Cerebellar cortex (tissue), 1 donor: ENCODE measurements around the gene ZFP30.
"Not testable (repeated sequence)": the region's sequence is repeated elsewhere in the genome, so short reads cannot be mapped to it uniquely, and the experiment has no call there.

Experiments used
- DNase-seq: peaks from one replicate; pipeline ENCODE4 v3.0.0-alpha.2; 2015; ENCODE audit warnings: low spot score

The ZFP30 gene

GRCh38 chr19:37655301-37655688 lies at the start of gene ZFP30:
Gene ZFP30 (minus strand): TSS chr19:37655465. CDS start chr19:37647822, 7,643 bp downstream.
- DNase-seq = peak; percentile 87

- no peak for DNase-seq
These were observed 43.8 kb upstream of the ZFP30 start for GRCh38 chr19:37699057-37699456.

- DNase-seq = no peak
These were observed 43.0 kb upstream of the ZFP30 start for GRCh38 chr19:37698216-37698615.

- DNase-seq = no peak
These were observed 40.1 kb upstream of the ZFP30 start for GRCh38 chr19:37695144-37695899.

- DNase-seq = no peak
These were observed 37.8 kb upstream of the ZFP30 start for GRCh38 chr19:37692956-37693620.

GRCh38 chr19:37691881-37692504 lies 36.7 kb upstream of the ZFP30 start:
- peak; percentile 85 for DNase-seq

GRCh38 chr19:37683520-37683919 lies 28.3 kb upstream of the ZFP30 start:
- no peak for DNase-seq

- no peak for DNase-seq
These were observed 14.2 kb upstream of the ZFP30 start for GRCh38 chr19:37669450-37669914.

GRCh38 chr19:37657157-37657556 lies 1.9 kb upstream of the ZFP30 start:
- not testable (repeated sequence) for DNase-seq

GRCh38 chr19:37655689-37656371 lies 565 bp upstream of the ZFP30 start:
- peak; percentile 86 for DNase-seq

- DNase-seq = peak; percentile 51
These were observed 500 bp downstream of the ZFP30 start for GRCh38 chr19:37654629-37655300.

GRCh38 chr19:37654118-37654517 lies 1.1 kb downstream of the ZFP30 start:
- DNase-seq = no peak

GRCh38 chr19:37635076-37636056 lies 19.9 kb downstream of the ZFP30 start:
- no peak for DNase-seq

GRCh38 chr19:37594982-37595382 lies 60.3 kb downstream of the ZFP30 start:
- peak; percentile 78 for DNase-seq

- DNase-seq = peak; percentile 97
These were observed 60.8 kb downstream of the ZFP30 start, which contains the start of the genes ZNF540 and ZNF571 for GRCh38 chr19:37594304-37594981. Gene ZNF540 (plus strand): TSS chr19:37594876. CDS start chr19:37598448, 3,572 bp downstream. Gene ZNF571 (minus strand): TSS chr19:37594792. CDS start chr19:37586676, 8,116 bp downstream.

GRCh38 chr19:37593996-37594303 lies 61.3 kb downstream of the ZFP30 start:
- DNase-seq = no peak

- DNase-seq = no peak
These were observed 71.9 kb downstream of the ZFP30 start for GRCh38 chr19:37583340-37583739.

- DNase-seq = no peak
These were observed 83.1 kb downstream of the ZFP30 start for GRCh38 chr19:37572203-37572602.

- DNase-seq = no peak
These were observed 89.9 kb downstream of the ZFP30 start for GRCh38 chr19:37565370-37565669.
